ENCODE measurements around the gene PGAM2.

The PGAM2 gene

GRCh38 chr7:44108768-44109750 lies 43.7 kb upstream of the PGAM2 start:
- peaks cover 80% of the 10 kb centered on the region for H3K36me3 ChIP-seq (ENCODE audit: control insufficient read depth, insufficient read depth, low read length)
- H3K27ac ChIP-seq (ENCODE audit: low read depth, low read length, severe bottlenecking): no peak overlapping the region
- no peaks in the 10 kb centered on the region for H3K9me3 ChIP-seq (ENCODE audit: control insufficient read depth, low read length)
- WGBS, 2 experiments (ENCODE audit: insufficient coverage in 2 of 2): 91% methylated on average over 9 to 11 of the region's 21 CpGs
- no peak overlapping the region for H3K4me3 ChIP-seq (ENCODE audit: extremely low read depth, insufficient read depth, low read length, poor library complexity, severe bottlenecking)
- H3K4me1 ChIP-seq (ENCODE audit: control insufficient read depth, insufficient read depth, low read length, poor library complexity, severe bottlenecking): peaks cover 5% of the 10 kb centered on the region

- no peak overlapping the region for H3K27ac ChIP-seq (ENCODE audit: low read depth, low read length, severe bottlenecking)
- no peak overlapping the region for H3K4me3 ChIP-seq (ENCODE audit: extremely low read depth, insufficient read depth, low read length, poor library complexity, severe bottlenecking)
- WGBS, 2 experiments (ENCODE audit: insufficient coverage in 2 of 2): 92 to 96% methylated on average over 14 to 15 of the region's 21 CpGs
- no peaks in the 10 kb centered on the region for H3K9me3 ChIP-seq (ENCODE audit: control insufficient read depth, low read length)
- peaks cover 73% of the 10 kb centered on the region for H3K36me3 ChIP-seq (ENCODE audit: control insufficient read depth, insufficient read depth, low read length)
- peaks cover 5% of the 10 kb centered on the region for H3K4me1 ChIP-seq (ENCODE audit: control insufficient read depth, insufficient read depth, low read length, poor library complexity, severe bottlenecking)
Measured at GRCh38 chr7:44107961-44108767, 42.8 kb upstream of the PGAM2 start.

GRCh38 chr7:44107116-44107960 lies 42.0 kb upstream of the PGAM2 start:
- Histone ChIP-seq H3K27ac (ENCODE audit: low read depth, low read length, severe bottlenecking) (no peak overlapping the region), H3K4me1 (ENCODE audit: control insufficient read depth, insufficient read depth, low read length, poor library complexity, severe bottlenecking) (peaks cover 5% of the 10 kb centered on the region), H3K4me3 (ENCODE audit: extremely low read depth, insufficient read depth, low read length, poor library complexity, severe bottlenecking) (no peak overlapping the region), H3K9me3 (ENCODE audit: control insufficient read depth, low read length) (no peaks in the 10 kb centered on the region), H3K36me3 (ENCODE audit: control insufficient read depth, insufficient read depth, low read length) (peaks cover 65% of the 10 kb centered on the region)
- WGBS, 2 experiments (ENCODE audit: insufficient coverage in 2 of 2): 97 to 98% methylated on average over 17 to 18 of the region's 18 CpGs

- peaks cover 8% of the 10 kb centered on the region for H3K4me1 ChIP-seq (ENCODE audit: control insufficient read depth, insufficient read depth, low read length, poor library complexity, severe bottlenecking)
- H3K9me3 ChIP-seq (ENCODE audit: control insufficient read depth, low read length): no peaks in the 10 kb centered on the region
- WGBS, 2 experiments (ENCODE audit: insufficient coverage in 2 of 2): 88 to 92% methylated on average over 8 of the region's 10 CpGs
- H3K27ac ChIP-seq (ENCODE audit: low read depth, low read length, severe bottlenecking): no peak overlapping the region
- no peak overlapping the region for H3K4me3 ChIP-seq (ENCODE audit: extremely low read depth, insufficient read depth, low read length, poor library complexity, severe bottlenecking)
- peaks cover 59% of the 10 kb centered on the region for H3K36me3 ChIP-seq (ENCODE audit: control insufficient read depth, insufficient read depth, low read length)
Measured at GRCh38 chr7:44106311-44107065, 41.1 kb upstream of the PGAM2 start.

GRCh38 chr7:44105832-44106231 lies 40.5 kb upstream of the PGAM2 start:
- peaks cover 52% of the 10 kb centered on the region for H3K36me3 ChIP-seq (ENCODE audit: control insufficient read depth, insufficient read depth, low read length)
- H3K4me1 ChIP-seq (ENCODE audit: control insufficient read depth, insufficient read depth, low read length, poor library complexity, severe bottlenecking): peaks cover 10% of the 10 kb centered on the region
- peak overlapping the region; percentile 72 for H3K4me3 ChIP-seq (ENCODE audit: extremely low read depth, insufficient read depth, low read length, poor library complexity, severe bottlenecking)
- no peaks in the 10 kb centered on the region for H3K9me3 ChIP-seq (ENCODE audit: control insufficient read depth, low read length)
- WGBS, 2 experiments (ENCODE audit: insufficient coverage in 2 of 2): 100% methylated on average over 1 of the region's 2 CpGs
- H3K27ac ChIP-seq (ENCODE audit: low read depth, low read length, severe bottlenecking): no peak overlapping the region

- 19 to 21% methylated on average over 15 to 19 of the region's 28 CpGs for WGBS, 2 experiments (ENCODE audit: insufficient coverage in 2 of 2)
- Histone ChIP-seq H3K4me1 (ENCODE audit: control insufficient read depth, insufficient read depth, low read length, poor library complexity, severe bottlenecking) (peaks cover 15% of the 10 kb centered on the region), H3K9me3 (ENCODE audit: control insufficient read depth, low read length) (no peaks in the 10 kb centered on the region), H3K4me3 (ENCODE audit: extremely low read depth, insufficient read depth, low read length, poor library complexity, severe bottlenecking) (peak overlapping the region; percentile 72), H3K27ac (ENCODE audit: low read depth, low read length, severe bottlenecking) (peak overlapping the region; percentile 39), H3K36me3 (ENCODE audit: control insufficient read depth, insufficient read depth, low read length) (peaks cover 46% of the 10 kb centered on the region)
Measured at GRCh38 chr7:44104860-44105771, 39.7 kb upstream of the PGAM2 start.

- H3K4me1 ChIP-seq (ENCODE audit: control insufficient read depth, insufficient read depth, low read length, poor library complexity, severe bottlenecking): peaks cover 19% of the 10 kb centered on the region
- 1 to 5% methylated on average over 50 to 52 of the region's 87 CpGs for WGBS, 2 experiments (ENCODE audit: insufficient coverage in 2 of 2)
- peak within 1 kb of the TSS; percentile 72 for H3K4me3 ChIP-seq (ENCODE audit: extremely low read depth, insufficient read depth, low read length, poor library complexity, severe bottlenecking)
- peaks cover 37% of the 10 kb centered on the region for H3K36me3 ChIP-seq (ENCODE audit: control insufficient read depth, insufficient read depth, low read length)
- peak within 1 kb of the TSS; percentile 39 for H3K27ac ChIP-seq (ENCODE audit: low read depth, low read length, severe bottlenecking)
- no peaks in the 10 kb centered on the region for H3K9me3 ChIP-seq (ENCODE audit: control insufficient read depth, low read length)
Measured at GRCh38 chr7:44103923-44104859, 38.8 kb upstream of the PGAM2 start, which contains the start of gene AEBP1. TSS of gene AEBP1 (plus strand) at chr7:44104345. CDS start at chr7:44104666, 321 bp downstream.

- Histone ChIP-seq H3K27ac (ENCODE audit: low read depth, low read length, severe bottlenecking) (no peak overlapping the region), H3K36me3 (ENCODE audit: control insufficient read depth, insufficient read depth, low read length) (peaks cover 30% of the 10 kb centered on the region), H3K4me3 (ENCODE audit: extremely low read depth, insufficient read depth, low read length, poor library complexity, severe bottlenecking) (peak overlapping the region; percentile 72), H3K9me3 (ENCODE audit: control insufficient read depth, low read length) (no peaks in the 10 kb centered on the region), H3K4me1 (ENCODE audit: control insufficient read depth, insufficient read depth, low read length, poor library complexity, severe bottlenecking) (peaks cover 19% of the 10 kb centered on the region)
- WGBS, 2 experiments (ENCODE audit: insufficient coverage in 2 of 2): 53 to 56% methylated on average over 8 of the region's 8 CpGs
Measured at GRCh38 chr7:44103566-44103922, 38.2 kb upstream of the PGAM2 start.
